Measurements from ENCODE around the gene SASH3. TPM values are rescaled to one million over a fixed set of nuclear protein-coding genes. Genes with fewer than 3 reads are reported as not detected.

The SASH3 gene
- polyA plus RNA-seq, 4 donors, result 1.3 to 2.2 (median 1.9) TPM

- no peak for DNase-seq (ENCODE audit: low read depth in 4 of 4, low spot score in 2 of 4)
Observed at GRCh38 chrX:129755779-129756650, 23.7 kb upstream of the SASH3 start.

DNA sequence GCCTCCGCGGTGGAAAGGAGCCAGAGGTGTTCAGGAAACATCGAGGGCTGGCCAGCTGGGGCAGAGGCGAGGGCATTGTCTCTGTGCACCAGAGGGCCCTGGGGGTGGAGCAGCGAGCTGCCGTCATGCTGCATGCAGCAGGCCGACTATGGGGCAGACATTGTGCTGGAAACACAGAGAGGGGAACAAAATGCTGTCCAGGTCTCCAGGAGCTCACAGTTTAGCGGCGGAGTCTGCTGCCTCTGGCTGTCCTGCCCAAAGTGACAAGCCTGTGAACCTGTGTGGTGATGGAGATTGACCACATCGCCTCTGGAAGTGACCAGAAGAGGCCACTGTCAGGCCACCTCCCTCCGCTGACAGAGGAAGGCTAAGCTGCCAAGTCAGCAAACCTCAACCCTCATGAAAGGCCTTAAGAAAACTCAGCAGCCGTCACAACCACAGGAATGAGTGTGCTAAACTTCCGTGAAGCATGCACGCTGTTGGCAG, 20.1 kb upstream of the SASH3 start:
- DNase-seq (ENCODE audit: low read depth in 4 of 4, low spot score in 2 of 4), result no peak

DNA sequence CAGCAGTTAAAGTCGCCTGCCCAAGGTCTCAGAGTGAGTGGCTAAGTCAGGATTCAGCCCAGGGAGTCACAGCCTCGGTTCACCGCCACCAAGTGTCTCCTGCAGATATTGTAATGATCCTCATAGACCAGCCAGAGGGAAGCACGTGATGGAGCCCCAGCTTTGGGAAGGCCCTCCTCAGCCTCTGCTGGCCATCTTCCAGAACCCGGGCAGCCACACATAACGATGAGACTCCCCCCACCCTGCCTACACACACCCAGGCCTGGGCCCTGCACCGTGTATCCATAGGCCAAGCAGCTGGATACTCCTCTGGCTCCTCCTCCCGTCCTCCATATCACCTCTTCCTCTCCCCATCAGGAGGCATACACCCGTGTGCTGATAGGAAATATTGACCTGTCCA, 19.6 kb upstream of the SASH3 start:
- no peak for DNase-seq (ENCODE audit: low read depth in 4 of 4, low spot score in 2 of 4)

DNA sequence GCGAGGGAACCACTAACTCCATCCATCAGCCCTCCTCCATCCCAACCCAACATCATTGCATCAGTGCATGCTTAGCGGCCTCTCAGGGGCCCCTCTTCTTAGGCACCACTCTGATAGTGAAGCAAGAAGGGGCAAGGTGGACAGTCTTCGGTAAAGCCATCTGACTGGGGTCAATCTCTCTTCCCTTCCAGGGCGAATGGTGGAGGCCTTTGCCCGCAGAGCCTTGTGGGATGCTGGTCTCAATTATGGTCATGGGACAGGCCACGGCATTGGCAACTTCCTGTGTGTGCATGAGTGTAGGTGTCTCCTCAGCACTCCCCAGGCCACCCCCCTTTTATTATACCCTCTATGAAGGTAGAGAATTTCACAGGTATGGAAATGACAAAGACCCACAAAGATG, 18.8 kb upstream of the SASH3 start:
- DNase-seq (ENCODE audit: low read depth in 4 of 4, low spot score in 2 of 4), result no peak

DNA sequence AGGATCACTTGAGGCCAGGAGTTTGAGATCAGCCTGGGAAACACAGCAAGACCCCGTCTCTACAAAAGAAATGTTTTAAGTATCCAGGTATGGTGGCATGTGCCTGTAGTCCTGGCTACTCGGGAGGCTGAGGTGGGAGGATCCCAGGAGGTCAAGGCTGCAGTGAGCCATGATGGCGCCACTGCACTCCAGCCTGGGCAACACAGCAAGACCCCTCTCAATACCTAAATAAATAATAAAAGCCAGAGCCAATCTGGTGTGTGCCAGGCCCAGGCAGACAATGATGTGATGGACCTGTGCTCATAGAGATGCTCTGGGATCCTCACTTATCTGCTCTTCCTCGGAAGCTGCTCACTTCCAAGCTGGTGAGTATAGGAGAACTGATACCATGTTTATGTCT, 18.2 kb upstream of the SASH3 start:
- no peak for DNase-seq (ENCODE audit: low read depth in 4 of 4, low spot score in 2 of 4)

DNA sequence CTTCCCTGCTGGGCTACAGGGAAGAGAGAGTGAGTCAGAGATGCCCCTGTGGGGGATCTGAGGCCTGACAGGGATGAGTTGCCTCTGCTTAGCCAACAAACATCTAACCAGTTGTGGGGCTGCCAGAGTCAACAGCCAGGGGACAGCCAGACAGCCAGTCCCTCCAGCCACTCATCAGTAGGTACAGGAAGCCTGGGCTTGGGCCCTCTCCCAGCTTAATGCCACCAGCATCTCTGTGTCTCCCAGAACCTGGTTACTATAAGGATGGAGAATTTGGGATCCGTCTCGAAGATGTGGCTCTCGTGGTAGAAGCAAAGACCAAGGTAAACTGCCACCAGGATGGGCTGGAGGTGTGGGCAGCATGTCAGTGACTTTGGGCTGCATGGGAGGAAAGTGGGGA, 17.3 kb upstream of the SASH3 start:
- no peak for DNase-seq (ENCODE audit: low read depth in 4 of 4, low spot score in 2 of 4)

DNA sequence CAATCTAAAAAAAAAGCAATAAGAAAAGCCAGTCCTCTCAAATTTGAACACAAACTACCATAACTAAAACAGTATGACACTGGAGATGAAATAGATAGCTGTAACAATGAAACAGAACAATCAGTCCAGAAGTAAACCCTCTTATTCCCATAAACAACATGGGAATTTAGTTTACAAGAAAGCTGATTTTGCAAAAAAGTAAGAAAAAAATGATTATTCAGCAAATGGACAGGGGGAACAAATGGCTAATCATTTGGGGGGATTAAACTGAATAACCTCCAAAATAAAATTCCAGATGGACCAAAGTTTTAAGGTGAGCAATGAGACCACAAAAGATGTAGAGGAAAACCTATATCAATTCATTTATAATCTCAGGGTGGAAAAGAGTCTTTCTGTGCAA, 16.1 kb upstream of the SASH3 start:
- DNase-seq (ENCODE audit: low read depth in 4 of 4, low spot score in 2 of 4), result no peak

GRCh38 chrX:129768186-129768585, 11.6 kb upstream of the SASH3 start:
- no peak for DNase-seq (ENCODE audit: low read depth in 4 of 4, low spot score in 2 of 4)

GRCh38 chrX:129768586-129769466, 10.9 kb upstream of the SASH3 start:
- no peak for DNase-seq (ENCODE audit: low read depth in 4 of 4, low spot score in 2 of 4)

- DNase-seq (ENCODE audit: low read depth in 4 of 4, low spot score in 2 of 4), result no peak
Observed at GRCh38 chrX:129769467-129770154, 10.1 kb upstream of the SASH3 start.

DNA sequence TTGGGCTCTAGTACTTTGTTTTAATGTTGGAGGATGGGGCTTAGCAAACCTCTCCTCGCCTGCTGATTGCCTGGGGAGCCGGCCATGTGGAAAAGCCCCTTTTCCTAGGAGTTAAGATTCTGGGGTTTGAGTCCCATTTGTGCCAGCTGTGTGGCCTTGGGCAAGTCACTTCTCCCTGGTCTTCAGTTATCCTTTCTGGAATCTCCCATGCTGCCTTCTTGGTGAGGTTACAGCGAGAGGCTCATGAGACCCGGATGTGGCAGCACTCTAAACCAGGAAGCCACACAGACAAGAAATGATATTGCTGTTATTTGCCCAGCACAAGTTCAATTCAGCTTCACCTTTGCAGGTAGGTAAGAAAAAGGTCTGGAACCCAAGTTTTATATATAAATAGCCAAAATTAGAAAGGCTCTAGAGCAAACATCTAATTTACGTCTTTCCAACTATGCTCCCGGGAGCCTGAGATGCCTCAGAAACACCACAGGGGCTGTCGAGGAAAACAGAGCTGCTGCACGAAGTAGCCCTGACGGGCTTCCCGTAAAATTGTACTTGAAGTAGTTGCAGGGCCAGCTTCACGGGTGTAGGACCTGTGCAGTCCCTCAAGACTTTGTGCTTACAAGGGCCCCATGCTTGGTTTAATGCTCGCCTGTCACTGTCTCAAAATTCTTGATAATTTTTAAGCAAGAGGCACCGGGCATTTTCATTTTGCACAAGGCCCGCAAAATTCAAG, 8.3 kb upstream of the SASH3 start:
- DNase-seq (ENCODE audit: low read depth in 4 of 4, low spot score in 2 of 4), result no peak

DNA sequence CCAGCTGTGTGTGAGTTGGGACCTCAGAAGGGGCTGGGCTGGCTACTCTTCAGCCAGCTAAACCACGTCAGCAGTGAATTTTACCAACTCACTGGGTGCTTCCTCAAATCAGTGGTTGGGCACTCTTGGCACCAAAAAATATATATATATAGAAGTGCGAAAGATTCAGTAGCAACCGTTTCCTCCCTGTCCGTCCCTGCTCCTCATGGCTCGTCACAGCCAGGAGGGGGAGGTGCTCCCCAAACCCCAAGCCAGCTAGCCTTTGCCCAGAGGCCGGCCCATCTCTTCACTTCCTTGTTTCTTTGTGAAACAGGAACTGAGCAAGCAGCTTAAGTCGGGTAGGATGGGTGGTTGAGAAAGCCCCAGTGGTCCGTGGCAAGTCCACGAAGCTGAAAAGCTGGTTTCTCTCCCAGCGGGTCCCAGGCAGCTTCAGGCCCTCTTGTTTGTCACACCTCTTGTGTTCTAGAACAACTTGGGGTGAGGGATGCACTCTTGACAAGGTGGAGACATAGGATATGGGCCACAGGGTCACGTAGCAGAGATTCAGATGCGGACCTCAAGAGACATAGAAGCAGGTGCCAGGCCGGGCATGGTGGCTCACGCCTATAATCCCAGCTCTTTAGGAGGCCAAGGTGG, 6.8 kb upstream of the SASH3 start:
- no peak for DNase-seq (ENCODE audit: low read depth in 4 of 4, low spot score in 2 of 4)

DNA sequence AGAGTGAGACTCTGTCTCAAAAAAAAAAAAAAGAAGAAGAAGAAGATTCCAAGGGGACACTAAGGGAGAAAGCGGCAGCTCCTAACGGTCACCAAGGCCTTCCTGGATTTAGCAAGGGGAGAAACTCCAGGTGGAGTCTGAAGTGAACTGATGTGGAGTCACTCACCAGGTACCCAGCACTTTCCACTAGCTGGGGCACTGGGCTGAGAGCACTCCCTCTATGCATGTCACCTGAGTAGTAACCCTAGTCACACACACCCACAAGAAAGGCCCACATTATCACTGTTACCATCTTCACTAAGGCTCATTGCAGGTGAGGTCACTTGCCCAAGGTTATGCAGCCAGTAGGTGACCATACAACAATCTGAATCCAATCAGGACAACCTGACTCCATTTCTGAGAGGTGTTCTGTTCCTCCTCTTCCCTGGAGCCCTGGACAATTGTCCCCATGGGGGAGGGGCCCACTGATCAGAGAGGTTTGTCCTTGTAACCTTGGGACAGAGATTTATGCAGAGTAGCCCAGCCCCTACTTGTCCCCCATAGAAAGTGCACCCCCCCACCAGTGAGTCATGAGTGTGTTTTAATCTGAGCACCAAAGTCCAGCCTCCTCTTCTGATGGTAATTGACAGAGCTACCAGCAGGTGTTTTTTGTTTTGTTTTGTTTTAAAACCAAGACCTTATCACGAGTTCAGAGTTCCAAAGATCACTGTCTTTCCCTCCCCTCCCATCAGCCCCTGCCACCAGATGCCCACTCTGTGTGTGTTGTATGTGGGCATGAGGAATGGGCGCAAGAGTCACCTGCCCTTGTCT, 5.9 kb upstream of the SASH3 start:
- no peak for DNase-seq (ENCODE audit: low read depth in 4 of 4, low spot score in 2 of 4)

DNA sequence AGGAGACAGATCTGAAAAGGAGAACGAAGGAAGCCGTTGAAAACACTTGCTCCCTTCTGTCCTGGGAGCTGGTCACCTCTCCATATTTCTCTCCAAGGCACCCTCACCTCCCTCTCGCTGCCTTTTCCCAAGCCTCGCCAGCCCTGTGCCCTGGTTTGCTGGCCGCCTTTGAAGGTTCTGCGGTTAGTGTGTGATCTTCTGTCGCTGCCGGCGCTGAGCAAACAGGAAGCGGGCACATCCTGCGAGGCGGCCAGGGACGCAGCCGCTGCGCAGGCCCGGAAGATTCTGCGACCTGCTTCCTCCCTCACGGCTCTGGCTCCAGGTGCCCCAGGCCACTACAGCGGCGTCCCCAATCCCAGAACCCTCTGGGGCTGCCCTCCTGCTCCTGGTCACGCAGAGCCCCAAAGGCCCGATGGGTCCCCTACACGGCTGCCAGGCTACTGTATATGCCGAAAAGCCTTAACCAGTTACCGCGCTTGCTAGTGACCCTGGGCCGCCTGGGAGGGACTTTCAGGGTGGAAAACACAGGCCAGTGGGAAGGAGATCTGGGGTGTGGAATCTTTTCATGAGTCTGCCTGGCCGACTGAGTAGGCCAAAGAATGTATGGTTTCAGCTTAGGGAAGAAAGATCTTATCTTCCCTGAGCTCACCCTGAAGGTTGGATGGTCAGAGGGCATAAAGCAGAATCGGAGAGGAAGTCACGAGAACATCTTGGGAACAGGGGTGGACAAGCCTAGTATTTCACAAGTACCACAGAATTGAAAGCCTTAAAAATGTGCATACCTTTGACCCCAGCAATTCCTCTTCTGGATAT, 2.3 kb upstream of the SASH3 start:
- no peak for DNase-seq (ENCODE audit: low read depth in 4 of 4, low spot score in 2 of 4)

- no peak for DNase-seq (ENCODE audit: low read depth in 4 of 4, low spot score in 2 of 4)
Observed at GRCh38 chrX:129779086-129779672, 570 bp upstream of the SASH3 start.

DNA sequence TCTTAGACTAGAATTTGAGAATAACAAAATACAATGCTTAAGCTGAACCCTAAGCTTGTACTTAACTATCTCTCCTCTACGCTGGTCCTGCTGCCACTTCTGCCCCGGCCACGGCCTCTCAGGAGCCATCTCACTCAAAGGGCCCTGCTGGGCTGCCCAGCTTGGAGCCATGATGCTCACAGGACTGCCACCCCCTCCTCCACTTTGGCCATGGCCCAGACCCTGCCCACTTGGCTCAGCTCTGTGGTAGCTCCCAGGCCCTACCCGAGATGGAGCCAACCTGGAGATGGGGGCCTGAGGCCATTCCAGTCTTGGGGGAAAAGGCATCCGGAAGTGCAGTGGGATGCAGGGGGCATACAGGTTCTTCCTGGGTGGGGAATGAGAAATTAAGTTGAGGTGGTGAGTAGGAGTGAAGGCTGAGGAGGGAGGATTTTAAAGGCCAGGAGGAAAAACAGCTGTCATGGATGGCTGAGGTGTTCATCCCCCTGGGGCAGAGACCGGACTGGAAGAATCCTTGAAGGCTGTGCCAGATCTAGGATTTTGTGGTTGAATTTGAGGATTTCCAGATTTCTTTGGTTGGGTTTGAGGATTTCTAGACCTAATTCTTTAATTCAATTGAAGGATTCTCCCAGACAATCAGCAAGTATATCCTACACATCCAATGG, 824 bp downstream of the SASH3 start:
- DNase-seq (ENCODE audit: low read depth in 4 of 4, low spot score in 2 of 4), result no peak

DNA sequence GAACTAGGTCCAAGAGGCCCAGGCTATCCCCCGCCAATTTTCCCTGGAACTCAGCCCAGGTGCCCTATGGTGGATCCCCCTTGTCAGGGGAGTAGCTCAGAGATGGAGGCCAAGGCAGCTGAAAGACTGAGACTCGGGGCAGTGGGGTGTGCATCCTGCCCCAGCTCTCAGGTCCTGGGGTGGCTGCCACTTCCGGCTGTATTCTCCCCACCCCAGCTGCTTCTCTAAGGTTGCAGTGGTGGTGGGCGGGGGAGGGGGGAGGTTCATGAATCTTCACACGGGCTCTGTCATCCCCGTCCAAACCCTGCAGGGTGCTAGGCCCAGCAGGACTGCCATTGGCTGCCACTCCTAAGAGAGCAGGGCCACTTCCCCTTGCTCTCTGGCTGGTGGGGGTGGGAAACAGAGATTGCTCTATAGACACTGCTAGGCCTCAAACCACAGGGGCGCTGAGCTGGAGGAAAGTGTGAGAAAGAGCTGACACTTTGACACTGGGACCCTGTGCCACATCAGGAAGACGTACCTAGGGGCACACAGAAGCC, 1.5 kb downstream of the SASH3 start:
- no peak for DNase-seq (ENCODE audit: low read depth in 4 of 4, low spot score in 2 of 4)
